Tibial artery (tissue), 4 donors: Measurements from ENCODE around the gene HDX.

Experiments used
- DNase-seq, 2 donors: peaks; one replicate each; pipeline ENCODE4 v3.0.0-alpha.2; 2019
- H3K27ac ChIP-seq, 2 donors: fragments of 200-600 bp; sonication (generic) in 1 of 2; 1 replicate in 1 of 2; 2 replicates in 1 of 2; pipeline ENCODE4 v1.5.1; 2018 to 2019; ENCODE audit warnings: mild to moderate bottlenecking in 1 of 2
- H3K27me3 ChIP-seq, 2 donors: fragments of 200-600 bp; sonication (generic) in 1 of 2; one replicate each; pipeline versions ENCODE4 v1.5.1 to v1.6.0; 2016 to 2019
- H3K36me3 ChIP-seq, 3 donors: fragments of 200-600 bp; sonication (generic) in 2 of 3; one replicate each; pipeline ENCODE4 v1.5.1; 2016 to 2019; ENCODE audit warnings: mild to moderate bottlenecking in 2 of 3
- H3K4me1 ChIP-seq, 4 donors: fragments of 200-600 bp; sonication (generic) in 2 of 4; 1 replicate in 3 of 4; 2 replicates in 1 of 4; pipeline ENCODE4 v1.5.1; 2016 to 2019
- H3K4me3 ChIP-seq, 2 donors: fragments of 200-600 bp; sonication (generic) in 1 of 2; 1 replicate in 1 of 2; 2 replicates in 1 of 2; pipeline ENCODE4 v1.5.1; 2018 to 2019; ENCODE audit warnings: mild to moderate bottlenecking in 2 of 2
- H3K9me3 ChIP-seq, 3 donors: fragments of 200-600 bp; sonication (generic) in 1 of 3; one replicate each; pipeline ENCODE4 v1.5.1; 2016 to 2019
- CTCF ChIP-seq, 2 experiments: fragments of 200-600 bp in 1 of 2; fragments of 450-650 bp in 1 of 2; IDR thresholded peaks; one replicate each; pipeline ENCODE4 v1.5.1; 2017 to 2019; ENCODE audit warnings: antibody characterized with exemption in 2 of 2, mild to moderate bottlenecking in 1 of 2, moderate library complexity in 1 of 2
- intact Hi-C: fragments of 100-400 bp; cut with DNase I; formaldehyde crosslinking; loops from one replicate; pipeline ENCODE4 v1.15.0; 2023; ENCODE audit warnings: low total_unique reads

HDX gene

GRCh38 chrX:84336646-84337045 lies 165.6 kb downstream of the HDX start:
- Histone ChIP-seq H3K4me3 (no peak overlapping the region), H3K9me3 (no peaks in the 10 kb centered on the region), H3K27me3 (no peaks in the 10 kb centered on the region), H3K36me3 (no peaks in the 10 kb centered on the region), H3K4me1 (no peaks in the 10 kb centered on the region), H3K27ac (no peak overlapping the region)
- intact Hi-C loops, result no loop called here
- no peak for TF ChIP-seq CTCF (IDR thresholded peaks at IDR 0.05)
- DNase-seq, result no peak

- H3K9me3 ChIP-seq, result no peaks in the 10 kb centered on the region
- DNase-seq, result no peak
- H3K4me1 ChIP-seq, result no peaks in the 10 kb centered on the region
- H3K27ac ChIP-seq, result no peak overlapping the region
- no peak overlapping the region for H3K4me3 ChIP-seq
- H3K36me3 ChIP-seq, result no peaks in the 10 kb centered on the region
- no peak for TF ChIP-seq CTCF (IDR thresholded peaks at IDR 0.05)
- intact Hi-C loops, result no loop called here
- H3K27me3 ChIP-seq, result no peaks in the 10 kb centered on the region
These were observed 167.1 kb downstream of the HDX start for GRCh38 chrX:84335121-84335520.

GRCh38 chrX:84322083-84322827 lies 180.0 kb downstream of the HDX start:
- intact Hi-C loops, result no loop called here
- no peak for DNase-seq
- Histone ChIP-seq H3K36me3 (no peaks in the 10 kb centered on the region), H3K4me3 (no peak overlapping the region), H3K4me1 (peaks cover 0 to 3% (median 0%) of the 10 kb centered on the region in 4 donors), H3K9me3 (no peaks in the 10 kb centered on the region), H3K27me3 (no peaks in the 10 kb centered on the region), H3K27ac (no peak overlapping the region)
- TF ChIP-seq CTCF (IDR thresholded peaks at IDR 0.05), result no peak

DNA sequence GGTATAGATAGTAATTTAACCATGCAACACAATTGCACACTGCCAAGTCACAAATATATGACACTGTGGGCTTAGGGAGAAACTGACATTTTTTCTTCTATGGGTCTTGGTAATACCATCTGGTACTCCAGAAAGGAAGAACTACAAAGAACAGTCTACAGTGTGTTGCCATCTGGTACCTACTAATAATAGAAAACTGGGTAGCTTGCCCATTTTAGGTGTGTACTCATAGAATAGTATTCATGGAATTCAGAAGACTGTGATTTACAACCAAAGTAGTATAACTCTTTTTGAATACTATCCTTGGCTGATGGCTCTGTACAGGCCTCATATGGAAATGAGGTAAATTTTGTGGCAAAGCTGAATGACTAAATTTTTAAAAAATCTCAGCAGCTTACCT lies 181.6 kb downstream of the HDX start:
- intact Hi-C loops, result no loop called here
- Histone ChIP-seq H3K36me3 (no peaks in the 10 kb centered on the region), H3K4me1 (peaks cover 0 to 3% (median 0%) of the 10 kb centered on the region in 4 donors), H3K4me3 (no peak overlapping the region), H3K27ac (no peak overlapping the region), H3K27me3 (no peaks in the 10 kb centered on the region), H3K9me3 (peaks cover 0 to 3% (median 0%) of the 10 kb centered on the region in 3 donors)
- no peak for DNase-seq
- TF ChIP-seq CTCF (IDR thresholded peaks at IDR 0.05), result no peak

DNA sequence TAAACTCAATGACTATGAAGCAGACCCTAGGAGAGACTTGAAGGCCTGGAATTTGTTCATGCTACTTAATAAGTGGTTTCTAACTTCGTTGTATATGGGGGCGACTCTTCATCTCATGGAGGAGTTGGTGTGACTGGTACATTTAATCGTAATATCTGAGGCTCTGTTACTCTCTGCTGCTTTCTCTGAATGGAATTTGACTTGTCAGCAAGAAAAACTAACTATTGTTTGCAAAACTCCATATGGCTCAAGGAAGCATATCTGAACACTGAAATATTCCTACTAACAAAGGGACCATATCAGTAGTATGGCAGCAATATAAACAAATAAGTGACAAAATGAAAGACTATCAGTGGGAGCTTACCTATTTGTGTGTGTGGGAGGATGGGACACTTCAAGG lies 182.2 kb downstream of the HDX start:
- Histone ChIP-seq H3K27me3 (no peaks in the 10 kb centered on the region), H3K27ac (no peak overlapping the region), H3K36me3 (no peaks in the 10 kb centered on the region), H3K4me3 (no peak overlapping the region), H3K9me3 (peaks cover 0 to 3% (median 0%) of the 10 kb centered on the region in 3 donors), H3K4me1 (peaks cover 0 to 3% (median 0%) of the 10 kb centered on the region in 4 donors)
- TF ChIP-seq CTCF (IDR thresholded peaks at IDR 0.05), result no peak
- no peak for DNase-seq
- intact Hi-C loops, result no loop called here
